ENCODE measurements around the gene PCSK4. TPM values are rescaled to one million over a fixed set of nuclear protein-coding genes. Genes with fewer than 3 reads are reported as not detected.

Gene PCSK4
- total RNA-seq, 1 donor from 2014 or later: 37.7 TPM

DNA sequence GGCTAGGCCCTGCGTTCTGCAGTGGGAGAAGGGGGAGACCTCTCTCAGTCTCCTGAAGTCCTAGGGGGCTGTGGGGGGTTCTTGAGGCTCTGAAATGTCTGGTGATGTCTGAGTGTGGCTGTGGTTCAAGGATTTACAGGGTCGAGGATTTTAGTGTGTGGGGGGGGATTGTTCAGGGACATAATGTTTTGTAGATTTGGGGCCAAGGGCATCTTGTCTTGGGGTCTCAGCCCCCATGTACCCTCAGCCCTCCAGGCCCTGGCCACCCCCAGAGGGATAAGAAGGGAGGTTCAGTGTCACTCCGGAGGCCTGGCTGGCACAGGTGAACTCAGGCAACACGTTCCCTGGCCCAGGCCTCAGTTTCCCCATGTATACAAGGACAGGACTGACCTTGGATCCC, 42.6 kb downstream of the PCSK4 start:
- Mint-ChIP-seq H3K27me3 (peaks cover 34% of the 10 kb centered on the region), H3K4me1 (ENCODE audit: low read depth) (no peaks in the 10 kb centered on the region), H3K36me3 (ENCODE audit: insufficient read depth) (peaks cover 3% of the 10 kb centered on the region), H3K27ac (no peak overlapping the region), H3K4me3 (ENCODE audit: low read depth) (peak overlapping the region; percentile 54), H3K9me3 (ENCODE audit: low read depth) (no peaks in the 10 kb centered on the region)
- no peak for DNase-seq (ENCODE audit: low spot score, unreplicated experiment)
- TF ChIP-seq, protein P1, sequence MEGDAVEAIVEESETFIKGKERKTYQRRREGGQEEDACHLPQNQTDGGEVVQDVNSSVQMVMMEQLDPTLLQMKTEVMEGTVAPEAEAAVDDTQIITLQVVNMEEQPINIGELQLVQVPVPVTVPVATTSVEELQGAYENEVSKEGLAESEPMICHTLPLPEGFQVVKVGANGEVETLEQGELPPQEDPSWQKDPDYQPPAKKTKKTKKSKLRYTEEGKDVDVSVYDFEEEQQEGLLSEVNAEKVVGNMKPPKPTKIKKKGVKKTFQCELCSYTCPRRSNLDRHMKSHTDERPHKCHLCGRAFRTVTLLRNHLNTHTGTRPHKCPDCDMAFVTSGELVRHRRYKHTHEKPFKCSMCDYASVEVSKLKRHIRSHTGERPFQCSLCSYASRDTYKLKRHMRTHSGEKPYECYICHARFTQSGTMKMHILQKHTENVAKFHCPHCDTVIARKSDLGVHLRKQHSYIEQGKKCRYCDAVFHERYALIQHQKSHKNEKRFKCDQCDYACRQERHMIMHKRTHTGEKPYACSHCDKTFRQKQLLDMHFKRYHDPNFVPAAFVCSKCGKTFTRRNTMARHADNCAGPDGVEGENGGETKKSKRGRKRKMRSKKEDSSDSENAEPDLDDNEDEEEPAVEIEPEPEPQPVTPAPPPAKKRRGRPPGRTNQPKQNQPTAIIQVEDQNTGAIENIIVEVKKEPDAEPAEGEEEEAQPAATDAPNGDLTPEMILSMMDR (IDR thresholded peaks at IDR 0.05; ENCODE audit: unreplicated experiment): no peak

- no peak for DNase-seq (ENCODE audit: low spot score, unreplicated experiment)
- Mint-ChIP-seq H3K9me3 (ENCODE audit: low read depth) (no peaks in the 10 kb centered on the region), H3K27me3 (peaks cover 34% of the 10 kb centered on the region), H3K27ac (no peak overlapping the region), H3K4me1 (ENCODE audit: low read depth) (no peaks in the 10 kb centered on the region), H3K4me3 (ENCODE audit: low read depth) (peak overlapping the region; percentile 54), H3K36me3 (ENCODE audit: insufficient read depth) (peaks cover 8% of the 10 kb centered on the region)
- TF ChIP-seq, protein P1 (IDR thresholded peaks at IDR 0.05; ENCODE audit: unreplicated experiment): no peak
These were observed 43.3 kb downstream of the PCSK4 start for GRCh38 chr19:1446713-1447481.

GRCh38 chr19:1445932-1446712, 44.0 kb downstream of the PCSK4 start:
- TF ChIP-seq, protein P1 (IDR thresholded peaks at IDR 0.05; ENCODE audit: unreplicated experiment): no peak
- H3K4me1 Mint-ChIP-seq (ENCODE audit: low read depth): no peaks in the 10 kb centered on the region
- H3K9me3 Mint-ChIP-seq (ENCODE audit: low read depth): no peaks in the 10 kb centered on the region
- no peak overlapping the region for H3K27ac Mint-ChIP-seq
- no peak overlapping the region for H3K4me3 Mint-ChIP-seq (ENCODE audit: low read depth)
- no peak for DNase-seq (ENCODE audit: low spot score, unreplicated experiment)
- H3K27me3 Mint-ChIP-seq: peaks cover 32% of the 10 kb centered on the region
- H3K36me3 Mint-ChIP-seq (ENCODE audit: insufficient read depth): peaks cover 12% of the 10 kb centered on the region

GRCh38 chr19:1445185-1445931, 44.8 kb downstream of the PCSK4 start:
- H3K27ac Mint-ChIP-seq: no peak overlapping the region
- H3K4me1 Mint-ChIP-seq (ENCODE audit: low read depth): peaks cover under 1% of the 10 kb centered on the region
- H3K36me3 Mint-ChIP-seq (ENCODE audit: insufficient read depth): peaks cover 14% of the 10 kb centered on the region
- no peaks in the 10 kb centered on the region for H3K9me3 Mint-ChIP-seq (ENCODE audit: low read depth)
- DNase-seq (ENCODE audit: low spot score, unreplicated experiment): peak; percentile 73
- peaks cover 24% of the 10 kb centered on the region for H3K27me3 Mint-ChIP-seq
- TF ChIP-seq, protein P1 (IDR thresholded peaks at IDR 0.05; ENCODE audit: unreplicated experiment): peak; percentile 90
- H3K4me3 Mint-ChIP-seq (ENCODE audit: low read depth): peak overlapping the region; percentile 44

Measured in progenitor cell of endocrine pancreas (in vitro differentiated cells).